Peyer's patch (tissue), 4 donors: Measurements from ENCODE around the gene CMKLR1. TPM values are rescaled to one million over a fixed set of nuclear protein-coding genes. Genes with fewer than 3 reads are reported as not detected.
A peak's percentile ranks its signal among the peaks of the same experiment; 100 is the strongest.

Experiments used
- DNase-seq, 3 donors: peaks; one replicate each; pipeline ENCODE4 v3.0.0-alpha.2; 2017 to 2019
- H3K27ac ChIP-seq, 4 donors: fragments of 200-600 bp; sonication (generic); one replicate each; pipeline ENCODE4 v1.5.1; 2016 to 2019
- H3K27me3 ChIP-seq, 2 donors: fragments of 200-600 bp; sonication (generic); one replicate each; pipeline ENCODE4 v1.5.1; 2019
- H3K36me3 ChIP-seq, 3 donors: fragments of 200-600 bp; sonication (generic); one replicate each; pipeline ENCODE4 v1.5.1; 2016 to 2019
- H3K4me1 ChIP-seq, 4 donors: fragments of 200-600 bp; sonication (generic); one replicate each; pipeline ENCODE4 v1.5.1; 2016 to 2019
- H3K4me3 ChIP-seq, 4 donors: fragments of 200-600 bp; sonication (generic); 1 replicate in 3 of 4; 2 replicates in 1 of 4; pipeline ENCODE4 v1.5.1; 2016 to 2019; ENCODE audit warnings: mild to moderate bottlenecking in 1 of 4
- H3K9me3 ChIP-seq, 4 donors: fragments of 200-600 bp; sonication (generic); one replicate each; pipeline ENCODE4 v1.5.1; 2016 to 2019; ENCODE audit warnings: mild to moderate bottlenecking in 1 of 4
- POLR2A ChIP-seq, 2 donors: fragments of 450-650 bp; IDR thresholded peaks; one replicate each; pipeline ENCODE4 v1.5.1; 2017; ENCODE audit warnings: antibody characterized with exemption in 2 of 2, mild to moderate bottlenecking in 2 of 2, moderate library complexity in 2 of 2
- total RNA-seq, 4 donors: library from RNA; depleted of rRNA; stranded (reverse); fragments of >200 nt; gene quantifications; one replicate each; pipeline ENCODE4 v1.1.0, GENCODE V29; 2016
- TF ChIP-seq, protein P1 (sequence below), 6 experiments: fragments of 450-650 bp in 4 of 6; fragments of 200-600 bp in 2 of 6; sonication (generic) in 1 of 6; IDR thresholded peaks; one replicate each; pipeline ENCODE4 v1.5.1; 2017 to 2019; ENCODE audit warnings: antibody characterized with exemption in 6 of 6, mild to moderate bottlenecking in 3 of 6, moderate library complexity in 1 of 6

Gene CMKLR1
- total RNA-seq, 4 donors from 2014 or later: 1.1 to 18.2 (median 4.1) TPM

DNA sequence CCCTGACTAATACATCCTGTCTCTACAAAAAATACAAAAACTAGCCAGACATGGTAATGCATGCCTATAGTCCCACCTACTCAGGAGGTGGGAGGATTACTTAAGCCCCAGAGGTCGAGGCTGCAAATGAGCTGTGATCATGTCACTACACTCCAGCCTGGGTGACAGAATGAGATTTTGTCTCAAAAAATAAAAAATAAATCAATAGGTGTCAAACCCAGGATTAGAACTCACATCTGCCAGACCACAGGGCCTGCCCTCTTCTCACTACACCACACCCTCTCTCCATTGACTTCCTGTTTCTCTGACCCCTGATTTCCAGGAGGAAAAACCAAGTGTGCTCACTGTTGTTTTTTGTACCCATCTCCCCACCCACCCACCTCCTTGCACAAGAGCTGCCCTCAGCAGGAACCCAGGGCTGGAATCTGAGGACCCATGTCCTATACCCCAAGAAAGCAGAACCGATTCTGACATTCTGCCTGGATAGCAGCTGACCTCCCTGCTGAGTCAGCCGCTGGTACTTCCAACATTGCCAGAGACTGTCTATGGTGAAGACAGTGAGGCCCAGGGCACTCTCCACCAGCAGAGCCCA, 6.2 kb downstream of the CMKLR1 start:
- no peak overlapping the region for H3K27ac ChIP-seq
- no peaks in the 10 kb centered on the region for H3K27me3 ChIP-seq
- peak in 1 of 3 donors; percentile 57 for DNase-seq
- H3K9me3 ChIP-seq: no peaks in the 10 kb centered on the region
- no peaks in the 10 kb centered on the region for H3K36me3 ChIP-seq
- H3K4me3 ChIP-seq: no peak overlapping the region
- H3K4me1 ChIP-seq: no peaks in the 10 kb centered on the region
- TF ChIP-seq, protein P1, sequence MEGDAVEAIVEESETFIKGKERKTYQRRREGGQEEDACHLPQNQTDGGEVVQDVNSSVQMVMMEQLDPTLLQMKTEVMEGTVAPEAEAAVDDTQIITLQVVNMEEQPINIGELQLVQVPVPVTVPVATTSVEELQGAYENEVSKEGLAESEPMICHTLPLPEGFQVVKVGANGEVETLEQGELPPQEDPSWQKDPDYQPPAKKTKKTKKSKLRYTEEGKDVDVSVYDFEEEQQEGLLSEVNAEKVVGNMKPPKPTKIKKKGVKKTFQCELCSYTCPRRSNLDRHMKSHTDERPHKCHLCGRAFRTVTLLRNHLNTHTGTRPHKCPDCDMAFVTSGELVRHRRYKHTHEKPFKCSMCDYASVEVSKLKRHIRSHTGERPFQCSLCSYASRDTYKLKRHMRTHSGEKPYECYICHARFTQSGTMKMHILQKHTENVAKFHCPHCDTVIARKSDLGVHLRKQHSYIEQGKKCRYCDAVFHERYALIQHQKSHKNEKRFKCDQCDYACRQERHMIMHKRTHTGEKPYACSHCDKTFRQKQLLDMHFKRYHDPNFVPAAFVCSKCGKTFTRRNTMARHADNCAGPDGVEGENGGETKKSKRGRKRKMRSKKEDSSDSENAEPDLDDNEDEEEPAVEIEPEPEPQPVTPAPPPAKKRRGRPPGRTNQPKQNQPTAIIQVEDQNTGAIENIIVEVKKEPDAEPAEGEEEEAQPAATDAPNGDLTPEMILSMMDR (IDR thresholded peaks at IDR 0.05): no peak
- TF ChIP-seq POLR2A (IDR thresholded peaks at IDR 0.05): no peak

DNA sequence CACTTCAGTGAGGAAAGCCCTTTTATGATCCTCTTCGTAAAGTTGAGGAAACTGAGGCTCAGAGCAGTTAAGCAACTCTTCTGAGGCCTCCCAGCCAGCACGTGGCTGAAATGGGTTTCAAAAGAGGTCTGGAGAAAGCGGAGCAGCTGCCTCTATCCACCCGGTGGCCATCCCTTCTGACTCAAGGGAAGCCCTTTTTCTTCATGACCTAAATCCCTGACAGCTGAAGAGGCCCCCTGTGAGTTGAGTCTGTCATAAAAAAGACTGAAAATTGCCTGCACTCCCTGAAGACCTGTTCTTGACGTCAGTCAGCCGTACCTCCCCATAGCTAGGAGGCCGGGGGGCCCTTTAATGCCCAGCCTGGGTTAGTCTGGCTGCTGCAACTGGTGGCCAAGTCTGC, 10.7 kb downstream of the CMKLR1 start:
- Histone ChIP-seq H3K36me3 (no peaks in the 10 kb centered on the region), H3K4me3 (no peak overlapping the region), H3K27me3 (no peaks in the 10 kb centered on the region), H3K27ac (peak overlapping the region in 2 of 4 donors; percentile 31 to 39), H3K4me1 (no peaks in the 10 kb centered on the region), H3K9me3 (no peaks in the 10 kb centered on the region)
- no peak for TF ChIP-seq POLR2A (IDR thresholded peaks at IDR 0.05)
- TF ChIP-seq, protein P1 (IDR thresholded peaks at IDR 0.05): no peak
- DNase-seq: no peak

DNA sequence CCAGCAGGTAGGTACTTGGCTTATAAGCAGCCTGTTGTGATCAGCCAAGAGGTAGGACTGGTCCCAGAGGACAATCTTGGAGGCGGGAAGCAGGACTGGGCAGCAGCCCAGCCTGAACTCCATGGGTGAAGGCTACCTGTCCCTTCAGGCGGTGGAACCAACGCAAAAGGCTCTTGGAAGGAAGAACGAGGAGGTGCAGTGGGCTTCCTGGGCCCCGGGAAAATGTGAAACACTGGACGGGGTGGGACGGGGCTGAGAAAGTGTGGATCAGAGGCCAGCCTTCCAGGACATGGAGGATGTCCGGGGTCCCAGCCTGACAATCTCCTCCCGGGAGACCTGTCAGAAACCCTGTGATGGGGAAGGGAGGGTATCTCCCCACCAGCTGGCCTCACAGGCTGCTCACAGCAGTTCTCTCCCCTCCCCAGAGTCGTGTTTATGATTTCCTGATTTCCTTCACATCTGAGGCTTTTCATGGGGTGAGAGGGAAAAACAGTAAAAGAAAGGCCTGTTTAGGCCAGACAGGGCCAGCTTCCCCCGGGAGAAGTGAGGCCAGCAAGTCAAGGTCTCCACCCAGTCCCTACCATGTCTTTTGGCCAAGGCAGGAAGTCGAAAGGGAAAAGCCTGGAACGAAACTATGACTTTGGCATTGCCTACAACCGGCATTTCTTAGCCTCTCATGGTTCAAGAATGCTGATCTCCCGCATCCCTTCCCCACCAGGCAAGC, 11.3 kb downstream of the CMKLR1 start:
- Histone ChIP-seq H3K4me3 (no peak overlapping the region), H3K27me3 (no peaks in the 10 kb centered on the region), H3K9me3 (no peaks in the 10 kb centered on the region), H3K4me1 (no peaks in the 10 kb centered on the region), H3K36me3 (no peaks in the 10 kb centered on the region), H3K27ac (peak overlapping the region in 2 of 4 donors; percentile 31 to 39)
- TF ChIP-seq, protein P1 (IDR thresholded peaks at IDR 0.05): no peak
- TF ChIP-seq POLR2A (IDR thresholded peaks at IDR 0.05): no peak
- DNase-seq: no peak

DNA sequence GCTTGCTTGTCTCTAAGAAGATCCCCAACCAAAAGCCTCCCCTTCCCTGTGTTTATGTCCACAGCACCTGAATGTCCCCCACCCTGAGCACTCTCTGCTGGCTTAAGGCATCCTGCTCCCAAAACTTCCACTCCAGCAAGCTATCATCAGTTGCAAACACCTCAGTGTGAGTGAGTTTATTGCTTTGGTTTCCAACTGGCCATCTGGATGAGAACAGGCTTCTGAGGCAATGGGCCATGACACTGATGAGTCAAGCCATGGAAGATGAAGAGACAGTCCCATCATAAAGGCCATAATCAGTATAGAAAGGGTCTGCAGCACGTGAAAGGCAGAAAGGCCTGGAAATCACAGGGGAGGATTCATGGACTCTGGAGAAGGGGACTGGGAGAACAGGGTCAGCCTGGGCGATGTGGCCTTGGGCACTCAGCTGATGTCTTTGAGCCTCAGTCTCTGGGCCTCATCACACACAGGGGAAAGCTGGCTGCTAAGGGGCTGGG, 12.8 kb downstream of the CMKLR1 start:
- no peak for TF ChIP-seq POLR2A (IDR thresholded peaks at IDR 0.05)
- TF ChIP-seq, protein P1 (IDR thresholded peaks at IDR 0.05): no peak
- Histone ChIP-seq H3K9me3 (no peaks in the 10 kb centered on the region), H3K4me3 (no peak overlapping the region), H3K36me3 (no peaks in the 10 kb centered on the region), H3K27ac (no peak overlapping the region), H3K4me1 (no peaks in the 10 kb centered on the region), H3K27me3 (no peaks in the 10 kb centered on the region)
- no peak for DNase-seq

DNA sequence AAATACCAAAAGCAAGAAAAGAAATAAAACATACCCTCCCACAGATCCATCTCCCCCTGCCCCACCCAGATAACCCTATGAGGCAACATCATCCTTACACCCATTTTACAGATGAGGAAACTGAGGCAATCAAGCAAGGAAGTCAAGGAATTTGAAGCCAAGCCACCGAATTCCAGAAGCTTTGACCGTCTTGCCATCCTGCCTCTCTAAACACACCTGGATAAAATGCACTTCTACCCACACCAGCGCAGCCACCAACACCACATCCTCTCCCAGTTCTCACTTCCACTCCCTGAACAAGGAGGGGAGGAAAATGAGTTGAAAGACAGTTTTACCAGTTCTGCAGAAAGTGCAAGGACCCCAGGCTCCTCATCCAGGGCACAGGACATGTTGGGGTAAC, 13.6 kb downstream of the CMKLR1 start:
- Histone ChIP-seq H3K9me3 (no peaks in the 10 kb centered on the region), H3K27me3 (no peaks in the 10 kb centered on the region), H3K4me1 (no peaks in the 10 kb centered on the region), H3K36me3 (no peaks in the 10 kb centered on the region), H3K27ac (no peak overlapping the region), H3K4me3 (no peak overlapping the region)
- TF ChIP-seq, protein P1 (IDR thresholded peaks at IDR 0.05): no peak
- no peak for TF ChIP-seq POLR2A (IDR thresholded peaks at IDR 0.05)
- no peak for DNase-seq
